GM21390 (cell line): ENCODE measurements around the gene UROD.
"Not testable (repeated sequence)": the region's sequence is repeated elsewhere in the genome, so short reads cannot be mapped to it uniquely, and the experiment has no call there.

Source experiments
- ATAC-seq: cut with Tn5 transposase; IDR thresholded peaks from one replicate; pipeline ENCODE4 v1.9.1; 2021; ENCODE audit not compliant: unreplicated experiment

UROD gene

GRCh38 chr1:45011837-45012638 is at the start of gene UROD:
UROD (plus strand) TSS chr1:45012254; CDS start chr1:45012266, 12 bp downstream.
- peak; percentile 67 for ATAC-seq

DNA sequence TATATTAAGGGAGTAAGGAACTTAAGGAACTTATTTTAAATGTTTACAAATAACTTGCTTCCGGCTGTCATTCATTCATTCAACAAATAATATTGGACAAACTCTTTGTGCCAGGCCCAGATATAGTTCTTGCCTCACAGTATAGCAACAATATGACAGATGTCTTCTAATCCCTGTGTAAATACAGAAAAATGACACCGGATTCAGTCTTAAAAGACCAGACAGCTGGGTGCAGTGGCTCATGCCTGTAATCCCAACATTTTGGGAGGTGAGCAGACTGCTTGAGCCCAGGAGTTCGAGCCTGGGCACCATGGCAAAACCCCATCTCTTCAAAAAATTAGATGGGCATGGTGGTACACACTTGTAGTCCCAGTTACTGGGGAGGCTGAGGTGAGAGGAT is 49.3 kb upstream of the UROD start:
- ATAC-seq, result no peak

DNA sequence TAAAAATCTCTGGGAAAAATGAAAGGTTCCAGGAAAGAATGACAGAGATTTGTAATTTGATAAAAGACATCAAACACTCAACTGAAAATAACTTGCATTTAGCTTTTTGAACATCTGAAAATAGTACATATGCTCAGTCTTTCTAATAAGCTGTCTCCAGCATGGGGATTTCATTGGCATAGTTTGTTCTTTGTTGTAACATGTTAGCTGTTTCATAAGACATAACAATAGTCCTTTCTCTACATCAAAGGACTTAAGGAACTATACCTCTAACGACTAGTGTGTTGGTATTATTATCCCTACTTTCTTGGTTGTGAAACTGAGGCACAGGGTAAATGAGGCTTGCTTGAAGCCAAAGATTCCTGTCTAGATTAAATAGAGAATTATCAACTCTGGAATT is 47.7 kb upstream of the UROD start:
- no peak for ATAC-seq

- ATAC-seq, result no peak
Observed at GRCh38 chr1:44970317-44970716, 41.7 kb upstream of the UROD start.

DNA sequence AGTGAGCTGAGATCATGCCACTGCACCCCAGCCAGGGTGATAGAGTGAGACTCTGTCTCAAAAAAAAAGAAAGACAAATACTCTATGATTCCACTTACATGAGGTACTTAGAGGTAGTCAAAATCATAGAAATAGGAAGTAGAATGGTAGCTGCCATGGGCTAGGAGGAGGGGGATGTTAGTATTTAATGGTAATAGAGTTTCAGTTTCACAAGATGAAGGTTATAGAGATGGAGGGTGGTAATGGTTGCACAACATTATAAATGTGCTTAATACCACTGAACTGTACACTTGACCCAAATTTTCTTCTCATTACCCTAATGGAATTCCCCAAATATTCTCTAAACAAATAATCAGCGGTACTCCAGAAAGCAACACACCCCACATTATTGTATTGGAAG is 38.4 kb upstream of the UROD start:
- no peak for ATAC-seq

DNA sequence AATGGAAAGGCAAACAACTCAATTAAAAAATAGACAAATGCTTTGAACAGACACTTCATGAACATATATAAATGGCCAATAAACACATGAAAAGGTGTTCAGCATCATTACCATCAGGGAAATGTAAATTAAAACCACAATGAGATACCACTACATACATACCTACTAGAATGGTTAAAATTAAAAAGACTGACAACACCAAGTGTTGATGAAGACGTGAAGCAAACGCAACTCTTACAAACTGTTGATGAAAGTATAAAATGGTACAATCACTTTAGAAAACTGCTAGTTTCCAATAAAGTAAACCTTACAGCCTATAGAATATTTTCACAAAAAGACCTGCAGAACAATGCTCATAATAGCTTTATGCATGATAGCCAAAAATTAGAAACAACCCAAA is 35.8 kb upstream of the UROD start:
- no peak for ATAC-seq

DNA sequence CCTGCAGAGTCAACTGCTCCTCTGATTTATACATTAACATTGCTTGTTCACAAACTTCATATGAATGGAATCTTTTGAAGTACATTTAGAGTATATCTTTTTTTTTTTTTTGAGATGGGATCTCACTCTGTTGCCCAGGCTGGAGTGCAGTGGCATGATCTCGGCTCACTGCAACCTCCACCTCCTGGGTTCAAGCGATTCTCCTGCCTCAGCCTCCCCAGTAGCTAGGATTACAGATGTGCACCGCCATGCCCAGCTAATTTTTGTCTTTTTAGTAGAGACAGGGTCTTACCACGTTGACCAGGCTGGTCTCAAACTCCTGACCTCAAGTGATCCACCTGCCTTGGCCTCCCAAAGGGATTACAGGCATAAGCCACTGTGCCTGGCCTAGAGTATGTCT is 34.7 kb upstream of the UROD start:
- not testable (repeated sequence) for ATAC-seq

- ATAC-seq, result peak; percentile 6
Observed at GRCh38 chr1:44985747-44986359, 26.2 kb upstream of the UROD start.

DNA sequence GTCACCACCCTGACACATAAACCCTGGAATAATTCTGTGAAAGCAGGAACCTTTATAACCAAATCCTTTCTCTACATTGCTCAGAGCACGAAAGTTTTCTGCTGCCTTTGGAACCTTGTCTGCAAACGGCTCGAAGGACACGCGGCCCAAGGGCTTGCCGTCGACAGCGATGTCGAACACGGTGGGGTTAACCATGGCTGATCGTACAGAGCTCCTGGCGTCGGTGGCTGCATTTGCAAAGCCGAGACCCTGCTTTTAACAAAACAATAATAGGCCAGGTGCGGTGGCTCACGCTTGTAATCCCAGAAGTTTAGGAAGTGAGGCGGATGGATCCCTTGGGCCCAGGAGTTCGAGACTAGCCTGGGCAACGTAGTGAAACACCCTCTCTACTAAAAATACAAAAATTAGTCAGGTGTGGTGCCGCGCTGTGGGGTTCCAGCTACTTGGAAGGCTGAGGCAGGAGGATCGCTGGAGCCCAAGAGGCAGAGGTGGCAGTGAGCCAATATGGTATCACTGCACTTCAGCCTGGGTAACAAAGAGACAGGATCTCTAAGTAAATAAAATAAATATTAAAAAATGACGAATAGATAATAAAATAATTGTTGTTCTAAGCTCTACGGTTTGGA is 23.4 kb upstream of the UROD start:
- ATAC-seq, result no peak

DNA sequence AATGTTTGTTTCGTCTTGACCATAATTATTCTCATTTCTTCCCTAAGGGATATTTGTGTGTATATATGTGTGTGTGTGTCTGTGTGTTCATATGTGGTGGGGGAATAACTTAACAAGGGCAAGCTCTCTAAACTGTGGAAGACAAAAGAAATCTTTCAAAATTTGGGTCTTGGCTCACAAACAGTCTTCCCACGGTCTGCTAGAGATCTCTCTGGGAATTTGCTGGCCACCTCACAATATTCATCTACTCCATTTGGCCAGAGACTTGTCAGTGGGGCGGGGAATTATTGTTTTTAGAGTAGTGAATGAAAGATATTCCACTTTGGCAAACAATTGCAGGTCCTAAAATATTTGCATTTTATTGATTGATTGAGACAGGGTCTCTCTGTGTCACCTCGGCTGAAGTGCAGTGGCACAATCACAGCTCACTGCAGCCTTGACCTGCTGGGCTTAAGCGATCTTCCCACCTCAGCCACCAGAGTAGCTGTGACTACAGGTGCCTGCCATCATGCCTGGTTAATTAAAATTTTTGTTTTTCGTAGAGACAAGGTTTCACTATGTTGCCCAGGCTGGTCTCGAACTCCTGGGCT is 17.6 kb upstream of the UROD start:
- ATAC-seq, result no peak

- ATAC-seq, result no peak
Observed at GRCh38 chr1:44995467-44996238, 16.4 kb upstream of the UROD start.

- no peak for ATAC-seq
Observed at GRCh38 chr1:44999232-44999631, 12.8 kb upstream of the UROD start.

DNA sequence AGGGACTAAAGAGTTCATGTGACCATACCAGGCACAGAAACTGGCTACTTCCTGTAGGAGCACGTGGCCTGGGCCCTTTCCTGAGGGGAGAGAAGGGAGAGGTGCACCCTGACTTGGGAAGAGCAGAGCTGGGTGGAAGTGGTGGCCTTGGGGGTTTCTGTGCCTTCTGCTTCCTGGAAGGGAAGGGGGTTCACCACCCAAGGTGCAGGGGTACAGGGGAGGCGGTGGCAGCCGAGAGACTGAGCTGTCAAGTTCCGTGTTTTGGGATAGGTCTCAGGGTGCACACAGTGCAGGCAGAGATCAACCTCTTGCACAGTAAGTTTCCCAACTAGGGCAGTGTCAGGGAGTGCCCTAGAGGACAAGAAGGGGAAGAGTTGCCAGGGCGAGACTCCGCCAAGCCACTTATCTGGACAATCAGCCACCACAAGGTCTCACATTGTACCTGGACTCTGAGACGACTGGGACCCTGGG is 11.0 kb upstream of the UROD start:
- no peak for ATAC-seq

GRCh38 chr1:45001576-45001975 is 10.5 kb upstream of the UROD start:
- not testable (repeated sequence) for ATAC-seq

- ATAC-seq, result no peak
Observed at GRCh38 chr1:45002650-45003645, 9.1 kb upstream of the UROD start.

GRCh38 chr1:45003741-45004140 is 8.3 kb upstream of the UROD start:
- no peak for ATAC-seq

DNA sequence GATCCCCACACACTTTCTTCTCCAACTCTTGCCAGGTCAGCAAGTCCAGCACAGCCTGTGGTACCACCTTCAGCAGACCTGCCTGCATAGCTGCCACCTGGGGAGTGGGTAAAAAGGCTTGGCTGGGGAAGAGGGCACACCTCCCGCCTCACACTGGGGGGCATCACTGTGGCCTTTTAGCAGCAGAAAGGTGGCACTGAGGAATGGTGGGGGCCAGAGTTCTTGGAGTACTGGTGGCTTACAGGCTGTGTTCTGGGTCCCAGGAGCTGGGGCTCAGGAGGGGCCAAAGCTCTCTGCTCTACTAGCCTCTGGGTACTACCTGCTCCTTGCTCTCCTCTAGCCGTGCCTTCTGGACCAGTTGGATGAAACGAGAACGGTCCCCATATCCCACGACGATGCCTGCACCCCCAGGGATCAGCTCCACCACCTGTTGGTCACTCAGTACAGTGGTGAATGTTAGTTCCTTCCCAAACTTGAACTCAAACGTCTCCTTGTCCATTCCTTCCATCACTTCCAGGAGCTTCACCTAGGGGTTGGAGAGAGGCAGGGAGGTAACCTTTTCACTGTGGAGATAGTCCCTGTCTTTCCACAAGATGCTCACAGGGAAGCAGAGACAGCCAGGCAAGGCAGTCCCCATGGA is 7.7 kb upstream of the UROD start:
- ATAC-seq, result no peak

- no peak for ATAC-seq
Observed at GRCh38 chr1:45005761-45006160, 6.3 kb upstream of the UROD start.

GRCh38 chr1:45007311-45007710 is 4.7 kb upstream of the UROD start:
- ATAC-seq, result no peak
